ENCODE results near the gene MRPL16.

DNA sequence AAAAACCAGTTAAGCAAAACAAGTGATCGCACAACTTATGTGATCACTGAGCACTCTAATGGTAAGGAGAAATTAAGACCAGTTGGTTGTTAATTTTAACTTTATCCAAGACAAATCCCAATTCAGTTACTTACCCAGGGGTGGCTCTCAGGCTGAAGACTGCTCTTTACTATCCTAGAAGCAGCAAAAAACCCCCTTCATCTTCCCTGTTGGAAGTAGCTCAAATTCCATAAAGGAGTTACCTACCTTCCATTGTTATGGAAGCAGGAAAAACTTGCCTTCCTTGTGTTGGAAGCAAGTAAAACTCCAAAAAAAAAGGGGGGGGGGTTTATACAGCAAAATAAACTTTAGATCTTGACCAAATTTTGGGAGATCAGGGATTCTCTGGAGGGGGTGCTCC lies 5.2 kb upstream of the MRPL16 start:
- TF ChIP-seq EZH2 (IDR thresholded peaks at IDR 0.05; ENCODE audit: insufficient read depth, poor library complexity, severe bottlenecking), result no peak
- no peak for TF ChIP-seq EZH2phosphoT487 (IDR thresholded peaks at IDR 0.05; ENCODE audit: insufficient read depth, low read depth)
